Measurements from ENCODE around the gene TWF2. TPM values are rescaled to one million over a fixed set of nuclear protein-coding genes. Genes with fewer than 3 reads are reported as not detected.

Gene TWF2
- total and polyA plus RNA-seq, 2 of the 13 experiments (the other 11 are each of a cell fraction or from before 2014, with no cell fraction given): 45.5 to 108 TPM

- TF ChIP-seq, protein P1, sequence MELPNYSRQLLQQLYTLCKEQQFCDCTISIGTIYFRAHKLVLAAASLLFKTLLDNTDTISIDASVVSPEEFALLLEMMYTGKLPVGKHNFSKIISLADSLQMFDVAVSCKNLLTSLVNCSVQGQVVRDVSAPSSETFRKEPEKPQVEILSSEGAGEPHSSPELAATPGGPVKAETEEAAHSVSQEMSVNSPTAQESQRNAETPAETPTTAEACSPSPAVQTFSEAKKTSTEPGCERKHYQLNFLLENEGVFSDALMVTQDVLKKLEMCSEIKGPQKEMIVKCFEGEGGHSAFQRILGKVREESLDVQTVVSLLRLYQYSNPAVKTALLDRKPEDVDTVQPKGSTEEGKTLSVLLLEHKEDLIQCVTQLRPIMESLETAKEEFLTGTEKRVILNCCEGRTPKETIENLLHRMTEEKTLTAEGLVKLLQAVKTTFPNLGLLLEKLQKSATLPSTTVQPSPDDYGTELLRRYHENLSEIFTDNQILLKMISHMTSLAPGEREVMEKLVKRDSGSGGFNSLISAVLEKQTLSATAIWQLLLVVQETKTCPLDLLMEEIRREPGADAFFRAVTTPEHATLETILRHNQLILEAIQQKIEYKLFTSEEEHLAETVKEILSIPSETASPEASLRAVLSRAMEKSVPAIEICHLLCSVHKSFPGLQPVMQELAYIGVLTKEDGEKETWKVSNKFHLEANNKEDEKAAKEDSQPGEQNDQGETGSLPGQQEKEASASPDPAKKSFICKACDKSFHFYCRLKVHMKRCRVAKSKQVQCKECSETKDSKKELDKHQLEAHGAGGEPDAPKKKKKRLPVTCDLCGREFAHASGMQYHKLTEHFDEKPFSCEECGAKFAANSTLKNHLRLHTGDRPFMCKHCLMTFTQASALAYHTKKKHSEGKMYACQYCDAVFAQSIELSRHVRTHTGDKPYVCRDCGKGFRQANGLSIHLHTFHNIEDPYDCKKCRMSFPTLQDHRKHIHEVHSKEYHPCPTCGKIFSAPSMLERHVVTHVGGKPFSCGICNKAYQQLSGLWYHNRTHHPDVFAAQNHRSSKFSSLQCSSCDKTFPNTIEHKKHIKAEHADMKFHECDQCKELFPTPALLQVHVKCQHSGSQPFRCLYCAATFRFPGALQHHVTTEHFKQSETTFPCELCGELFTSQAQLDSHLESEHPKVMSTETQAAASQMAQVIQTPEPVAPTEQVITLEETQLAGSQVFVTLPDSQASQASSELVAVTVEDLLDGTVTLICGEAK (IDR thresholded peaks at IDR 0.05): no peak
- TF ChIP-seq, protein P1 (CRISPR knock-in tag; IDR thresholded peaks at IDR 0.05): 0 out of 2 replicates have a peak, but pooled peaks have one; percentile 30
- TF ChIP-seq ZNF383 (CRISPR knock-in tag; IDR thresholded peaks at IDR 0.05; ENCODE audit: borderline replicate concordance) (no peak), ZFP36L1 (CRISPR knock-in tag; IDR thresholded peaks at IDR 0.05) (no peak), HMG20A (CRISPR knock-in tag; IDR thresholded peaks at IDR 0.05; ENCODE audit: borderline replicate concordance) (no peak), NFKBIZ (CRISPR knock-in tag; IDR thresholded peaks at IDR 0.05) (peak; percentile 27; the same call in 1 of the 2 replicates), TCF12 (IDR thresholded peaks at IDR 0.05) (no peak), TCF12 (CRISPR knock-in tag; IDR thresholded peaks at IDR 0.05) (no peak), ESRRA (CRISPR knock-in tag; IDR thresholded peaks at IDR 0.05; ENCODE audit: low read depth) (no peak), ATRX (CRISPR knock-in tag; IDR thresholded peaks at IDR 0.05; ENCODE audit: borderline replicate concordance) (no peak), FOXP4 (CRISPR knock-in tag; IDR thresholded peaks at IDR 0.05) (peak; percentile 61; the same call in 1 of the 2 replicates), SP1 (IDR thresholded peaks at IDR 0.05) (no peak), SP1 (CRISPR knock-in tag; IDR thresholded peaks at IDR 0.05) (peak; percentile 95), ZFP36L2 (CRISPR knock-in tag; IDR thresholded peaks at IDR 0.05) (no peak), KDM3A (CRISPR knock-in tag; IDR thresholded peaks at IDR 0.05; ENCODE audit: low read depth) (peak; percentile 41; the same call in 1 of the 2 replicates), FOXJ3 (CRISPR knock-in tag; IDR thresholded peaks at IDR 0.05; ENCODE audit: borderline replicate concordance) (no peak; the same call in 1 of the 2 replicates)
- TF ChIP-seq, protein P2, sequence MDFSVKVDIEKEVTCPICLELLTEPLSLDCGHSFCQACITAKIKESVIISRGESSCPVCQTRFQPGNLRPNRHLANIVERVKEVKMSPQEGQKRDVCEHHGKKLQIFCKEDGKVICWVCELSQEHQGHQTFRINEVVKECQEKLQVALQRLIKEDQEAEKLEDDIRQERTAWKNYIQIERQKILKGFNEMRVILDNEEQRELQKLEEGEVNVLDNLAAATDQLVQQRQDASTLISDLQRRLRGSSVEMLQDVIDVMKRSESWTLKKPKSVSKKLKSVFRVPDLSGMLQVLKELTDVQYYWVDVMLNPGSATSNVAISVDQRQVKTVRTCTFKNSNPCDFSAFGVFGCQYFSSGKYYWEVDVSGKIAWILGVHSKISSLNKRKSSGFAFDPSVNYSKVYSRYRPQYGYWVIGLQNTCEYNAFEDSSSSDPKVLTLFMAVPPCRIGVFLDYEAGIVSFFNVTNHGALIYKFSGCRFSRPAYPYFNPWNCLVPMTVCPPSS (IDR thresholded peaks at IDR 0.05): no peak
- TF ChIP-seq, protein P3, sequence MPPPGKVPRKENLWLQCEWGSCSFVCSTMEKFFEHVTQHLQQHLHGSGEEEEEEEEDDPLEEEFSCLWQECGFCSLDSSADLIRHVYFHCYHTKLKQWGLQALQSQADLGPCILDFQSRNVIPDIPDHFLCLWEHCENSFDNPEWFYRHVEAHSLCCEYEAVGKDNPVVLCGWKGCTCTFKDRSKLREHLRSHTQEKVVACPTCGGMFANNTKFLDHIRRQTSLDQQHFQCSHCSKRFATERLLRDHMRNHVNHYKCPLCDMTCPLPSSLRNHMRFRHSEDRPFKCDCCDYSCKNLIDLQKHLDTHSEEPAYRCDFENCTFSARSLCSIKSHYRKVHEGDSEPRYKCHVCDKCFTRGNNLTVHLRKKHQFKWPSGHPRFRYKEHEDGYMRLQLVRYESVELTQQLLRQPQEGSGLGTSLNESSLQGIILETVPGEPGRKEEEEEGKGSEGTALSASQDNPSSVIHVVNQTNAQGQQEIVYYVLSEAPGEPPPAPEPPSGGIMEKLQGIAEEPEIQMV (CRISPR knock-in tag; IDR thresholded peaks at IDR 0.05; ENCODE audit: low read depth): no peak
These were observed 39.6 kb upstream of the TWF2 start, which contains the start of gene WDR82 (continued) for GRCh38 chr3:52278510-52279069.
